Measurements from ENCODE around the gene SESTD1. TPM values are rescaled to one million over a fixed set of nuclear protein-coding genes. Genes with fewer than 3 reads are reported as not detected.

SESTD1 gene
- total and polyA plus RNA-seq, 2 of the 4 experiments (the other 2 are of a cell fraction) = 8.4 to 12.7 TPM

- no TSS peak for BruUV-seq (replicated peaks)
- dilution Hi-C loops (cut with HindIII; ENCODE audit: low sequenced_read_pairs, unreplicated experiment) = no loop called here
- no peak for ATAC-seq (ENCODE audit: low read depth)
These were observed 134.1 kb downstream of the SESTD1 start for GRCh38 chr2:179130560-179130959.

More at GRCh38 chr2:179130560-179130959, 134.1 kb downstream of the SESTD1 start:
- Histone ChIP-seq H4K8ac (ENCODE audit: low read depth in 2 of 2, low read length in 2 of 2) (no peak overlapping the region), H3K9me1 (ENCODE audit: insufficient read depth, low read length) (no peaks in the 10 kb centered on the region), H3K23ac (ENCODE audit: low read depth, low read length) (no peak overlapping the region), H3K9ac (ENCODE audit: low read depth, low read length) (no peak overlapping the region), H3K4me3 (ENCODE audit: insufficient read depth, low read depth, low read length) (no peak overlapping the region), H2BK20ac (ENCODE audit: low read depth, low read length) (no peak overlapping the region), H3K4me1 (ENCODE audit: control insufficient read depth, insufficient read depth, low read length) (peaks cover 2% of the 10 kb centered on the region; the same call in 1 of the 2 replicates), H2BK5ac (ENCODE audit: low read depth, low read length, poor library complexity, severe bottlenecking) (no peak overlapping the region), H3K36me3 (ENCODE audit: control insufficient read depth, insufficient read depth, low read length) (peaks cover 2% of the 10 kb centered on the region; the same call in 1 of the 2 replicates), H3K4me2 (ENCODE audit: low read depth, low read length) (no peak overlapping the region), H2AK9ac (replicated peaks; ENCODE audit: low read depth, low read length, poor library complexity) (no peak overlapping the region), H3K79me1 (ENCODE audit: low read depth in 1 of 2, low read length in 2 of 2) (no peaks in the 10 kb centered on the region), H3K18ac (ENCODE audit: low read depth, low read length) (no peak overlapping the region), H3K27me3 (ENCODE audit: control insufficient read depth, insufficient read depth, low read length) (no peaks in the 10 kb centered on the region), H2AFZ (replicated peaks; ENCODE audit: low read length, poor library complexity) (no peak overlapping the region), H3K14ac (replicated peaks; ENCODE audit: low read depth, low read length) (no peak overlapping the region), H2BK15ac (ENCODE audit: low read depth, low read length) (no peak overlapping the region), H2AK5ac (ENCODE audit: low read depth, low read length) (no peak overlapping the region), H3K27ac (ENCODE audit: insufficient read depth, low read length) (no peak overlapping the region), H4K5ac (ENCODE audit: low read depth, low read length) (no peak overlapping the region), H3K4ac (ENCODE audit: low read depth, low read length) (no peak overlapping the region), H2BK120ac (ENCODE audit: low read depth, low read length) (no peak overlapping the region), H3K9me3 (ENCODE audit: control insufficient read depth, insufficient read depth, low read length) (no peaks in the 10 kb centered on the region), H3K56ac (ENCODE audit: extremely low read depth, insufficient read depth, low read length) (no peak overlapping the region), H4K91ac (ENCODE audit: insufficient read depth, low read depth, low read length) (no peak overlapping the region), H4K20me1 (ENCODE audit: insufficient read depth, low read length) (no peaks in the 10 kb centered on the region)
- DNase-seq = no peak
- in situ Hi-C loops (cut with MboI; ENCODE audit: low sequenced_read_pairs) = no loop called here
- TF ChIP-seq MAFK (IDR thresholded peaks at IDR 0.05; ENCODE audit: low read depth, low read length) (no peak), FOS (IDR thresholded peaks at IDR 0.05; ENCODE audit: low read depth, low read length) (no peak), CHD1 (IDR thresholded peaks at IDR 0.05; ENCODE audit: low read depth, low read length) (no peak), POLR2A (IDR thresholded peaks at IDR 0.05; ENCODE audit: low read depth, low read length) (no peak), CEBPB (IDR thresholded peaks at IDR 0.05; ENCODE audit: low read depth, low read length) (no peak), ELK1 (IDR thresholded peaks at IDR 0.05; ENCODE audit: borderline replicate concordance, low read depth, low read length) (no peak), RAD21 (IDR thresholded peaks at IDR 0.05; ENCODE audit: low read length) (no peak), RCOR1 (IDR thresholded peaks at IDR 0.05; ENCODE audit: insufficient replicate concordance, low read length) (no peak), BHLHE40 (IDR thresholded peaks at IDR 0.05; ENCODE audit: low read depth, low read length) (no peak), MAZ (IDR thresholded peaks at IDR 0.05; ENCODE audit: borderline replicate concordance, low read depth, low read length) (no peak), NFE2L2 (IDR thresholded peaks at IDR 0.05; ENCODE audit: low read depth, low read length) (no peak), RFX5 (IDR thresholded peaks at IDR 0.05; ENCODE audit: low read depth, low read length) (no peak), SMC3 (IDR thresholded peaks at IDR 0.05; ENCODE audit: low read depth, low read length) (no peak), MXI1 (IDR thresholded peaks at IDR 0.05; ENCODE audit: borderline replicate concordance, low read depth, low read length) (no peak)
- TF ChIP-seq, protein P1, sequence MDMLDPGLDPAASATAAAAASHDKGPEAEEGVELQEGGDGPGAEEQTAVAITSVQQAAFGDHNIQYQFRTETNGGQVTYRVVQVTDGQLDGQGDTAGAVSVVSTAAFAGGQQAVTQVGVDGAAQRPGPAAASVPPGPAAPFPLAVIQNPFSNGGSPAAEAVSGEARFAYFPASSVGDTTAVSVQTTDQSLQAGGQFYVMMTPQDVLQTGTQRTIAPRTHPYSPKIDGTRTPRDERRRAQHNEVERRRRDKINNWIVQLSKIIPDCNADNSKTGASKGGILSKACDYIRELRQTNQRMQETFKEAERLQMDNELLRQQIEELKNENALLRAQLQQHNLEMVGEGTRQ (IDR thresholded peaks at IDR 0.05; ENCODE audit: low read depth, low read length) = no peak
- TF ChIP-seq, protein P2, sequence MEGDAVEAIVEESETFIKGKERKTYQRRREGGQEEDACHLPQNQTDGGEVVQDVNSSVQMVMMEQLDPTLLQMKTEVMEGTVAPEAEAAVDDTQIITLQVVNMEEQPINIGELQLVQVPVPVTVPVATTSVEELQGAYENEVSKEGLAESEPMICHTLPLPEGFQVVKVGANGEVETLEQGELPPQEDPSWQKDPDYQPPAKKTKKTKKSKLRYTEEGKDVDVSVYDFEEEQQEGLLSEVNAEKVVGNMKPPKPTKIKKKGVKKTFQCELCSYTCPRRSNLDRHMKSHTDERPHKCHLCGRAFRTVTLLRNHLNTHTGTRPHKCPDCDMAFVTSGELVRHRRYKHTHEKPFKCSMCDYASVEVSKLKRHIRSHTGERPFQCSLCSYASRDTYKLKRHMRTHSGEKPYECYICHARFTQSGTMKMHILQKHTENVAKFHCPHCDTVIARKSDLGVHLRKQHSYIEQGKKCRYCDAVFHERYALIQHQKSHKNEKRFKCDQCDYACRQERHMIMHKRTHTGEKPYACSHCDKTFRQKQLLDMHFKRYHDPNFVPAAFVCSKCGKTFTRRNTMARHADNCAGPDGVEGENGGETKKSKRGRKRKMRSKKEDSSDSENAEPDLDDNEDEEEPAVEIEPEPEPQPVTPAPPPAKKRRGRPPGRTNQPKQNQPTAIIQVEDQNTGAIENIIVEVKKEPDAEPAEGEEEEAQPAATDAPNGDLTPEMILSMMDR (conservative IDR thresholded peaks at IDR 0.05; ENCODE audit: low read depth, low read length) = no peak
- intact Hi-C loops (cut with micrococcal nuclease) = no loop called here
- ChIA-PET POLR2A (ENCODE audit: unreplicated experiment) (no interaction called here), CTCF (interaction anchor here (1.4 to 1.5 kb wide), 2 partner anchors 14 to 208 kb away, joined by 3 to 8 read pairs; no protein-coding TSS in a partner anchor)
